KOPT-K1 (cell line): ENCODE measurements around the gene GP9.

Experiments used
- H3K27ac ChIP-seq: fragments of 200-600 bp; sonication (generic); 2 replicates; pipeline ENCODE4 v1.5.1; 2016; ENCODE audit warnings: antibody characterized with exemption, mild to moderate bottlenecking, low read depth, low read length; ENCODE audit not compliant: poor library complexity, severe bottlenecking
- H3K36me3 ChIP-seq: fragments of 200-600 bp; sonication (generic); 2 replicates; pipeline ENCODE4 v1.5.1; 2017; ENCODE audit warnings: antibody characterized with exemption, mild to moderate bottlenecking, low read length, moderate library complexity; ENCODE audit not compliant: insufficient read depth
- H3K9me3 ChIP-seq: fragments of 200-600 bp; sonication (generic); 2 replicates; pipeline ENCODE4 v1.5.1; 2017; ENCODE audit warnings: antibody characterized with exemption, low read length, mild to moderate bottlenecking; ENCODE audit not compliant: insufficient read depth, poor library complexity, severe bottlenecking

Gene GP9

DNA sequence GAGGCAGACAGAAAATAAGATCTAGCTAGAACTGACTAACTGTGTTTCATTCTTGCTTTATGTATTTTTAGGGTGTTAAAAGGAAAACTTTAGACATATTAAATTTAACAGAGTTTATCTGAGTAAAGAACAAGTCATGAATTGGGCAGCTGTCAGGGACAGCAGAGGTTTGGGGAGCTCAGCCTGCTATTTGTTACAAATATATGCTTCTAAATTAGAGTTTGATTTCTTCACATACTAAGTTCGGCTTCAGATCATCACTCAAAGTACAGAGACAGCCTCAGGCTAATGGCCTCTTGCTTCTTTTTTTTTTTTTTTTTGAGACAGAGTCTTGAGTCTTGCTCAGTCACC, 37.6 kb upstream of the GP9 start:
- H3K36me3 ChIP-seq, result no peaks in the 10 kb centered on the region
- no peaks in the 10 kb centered on the region for H3K9me3 ChIP-seq
- H3K27ac ChIP-seq, result no peak overlapping the region

DNA sequence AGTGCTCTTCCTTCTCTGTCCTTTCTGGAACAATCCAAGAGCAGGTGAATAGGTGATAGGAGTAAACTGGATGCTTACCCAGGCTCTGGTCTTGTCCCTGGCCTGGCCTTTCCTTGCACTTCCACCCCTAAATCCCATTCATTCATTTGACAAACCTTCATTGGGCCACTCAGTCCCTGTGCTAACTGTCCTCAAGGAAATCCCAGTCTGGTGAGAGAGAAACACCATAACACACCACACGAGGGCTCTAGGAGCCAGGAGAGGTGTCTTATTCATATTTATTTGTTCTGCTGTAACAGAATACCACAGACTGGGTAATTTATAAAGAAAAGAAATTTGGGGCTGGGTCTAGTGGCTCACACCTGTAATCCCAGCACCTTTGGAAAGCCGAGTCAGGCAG, 36.7 kb upstream of the GP9 start:
- Histone ChIP-seq H3K36me3 (no peaks in the 10 kb centered on the region), H3K9me3 (no peaks in the 10 kb centered on the region), H3K27ac (no peak overlapping the region)

DNA sequence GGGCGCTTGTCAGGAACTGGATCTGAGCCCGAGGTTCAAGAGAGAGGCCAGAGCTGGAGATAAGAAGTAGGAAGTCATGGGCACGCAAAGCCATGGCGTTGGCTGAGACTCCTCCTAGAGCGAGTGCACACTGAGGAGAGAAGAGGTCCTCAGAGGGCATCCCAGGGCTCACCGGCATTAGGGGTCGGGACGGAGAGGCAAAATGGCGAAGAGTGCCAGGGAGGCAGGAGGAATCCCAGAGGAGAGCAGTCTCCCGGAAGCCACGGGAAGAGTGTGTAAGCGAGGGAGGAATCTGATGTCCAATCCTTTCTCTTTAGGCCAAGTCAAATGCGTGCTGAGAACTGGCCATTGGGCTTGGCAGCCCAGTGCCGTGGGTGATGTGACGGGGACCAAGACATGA, 35.5 kb upstream of the GP9 start:
- H3K36me3 ChIP-seq, result no peaks in the 10 kb centered on the region
- H3K9me3 ChIP-seq, result no peaks in the 10 kb centered on the region
- no peak overlapping the region for H3K27ac ChIP-seq

DNA sequence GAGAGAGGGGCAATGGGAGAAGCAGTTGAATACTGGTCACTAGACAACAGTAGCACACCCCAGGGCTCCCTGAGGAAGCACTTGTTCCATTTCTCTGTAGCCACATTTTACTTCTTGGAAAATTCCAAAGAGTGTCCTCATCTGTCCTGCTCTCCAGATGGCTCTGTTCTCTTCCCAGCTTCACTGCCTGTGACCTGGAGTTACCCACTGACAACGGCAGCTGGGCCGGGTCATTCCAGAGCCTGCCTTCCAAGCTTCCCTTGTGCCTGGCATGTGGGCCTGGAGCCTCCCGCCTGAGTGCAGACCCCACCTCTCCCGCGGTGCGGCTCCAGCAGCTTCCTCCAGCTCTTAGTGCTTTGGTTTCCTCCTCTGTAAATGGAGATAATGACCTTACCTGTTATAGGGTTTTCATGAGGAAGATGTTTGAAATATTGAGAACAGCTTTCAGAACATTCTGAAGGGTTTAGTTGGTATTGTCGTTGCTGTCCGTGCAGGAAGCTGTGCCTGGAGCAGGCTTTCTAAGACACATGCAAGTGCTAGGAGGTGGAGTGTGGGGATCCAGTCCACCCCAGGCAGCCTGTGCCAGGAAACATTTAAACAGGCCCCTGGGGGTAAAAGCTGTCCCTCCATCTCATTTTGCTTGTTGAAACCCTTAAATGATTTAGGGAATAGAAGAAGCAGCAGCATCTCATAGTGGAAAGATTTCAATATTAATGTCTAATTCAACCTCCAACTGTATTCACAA, 34.7 kb upstream of the GP9 start:
- H3K9me3 ChIP-seq, result peaks cover 4% of the 10 kb centered on the region
- no peak overlapping the region for H3K27ac ChIP-seq
- H3K36me3 ChIP-seq, result no peaks in the 10 kb centered on the region

DNA sequence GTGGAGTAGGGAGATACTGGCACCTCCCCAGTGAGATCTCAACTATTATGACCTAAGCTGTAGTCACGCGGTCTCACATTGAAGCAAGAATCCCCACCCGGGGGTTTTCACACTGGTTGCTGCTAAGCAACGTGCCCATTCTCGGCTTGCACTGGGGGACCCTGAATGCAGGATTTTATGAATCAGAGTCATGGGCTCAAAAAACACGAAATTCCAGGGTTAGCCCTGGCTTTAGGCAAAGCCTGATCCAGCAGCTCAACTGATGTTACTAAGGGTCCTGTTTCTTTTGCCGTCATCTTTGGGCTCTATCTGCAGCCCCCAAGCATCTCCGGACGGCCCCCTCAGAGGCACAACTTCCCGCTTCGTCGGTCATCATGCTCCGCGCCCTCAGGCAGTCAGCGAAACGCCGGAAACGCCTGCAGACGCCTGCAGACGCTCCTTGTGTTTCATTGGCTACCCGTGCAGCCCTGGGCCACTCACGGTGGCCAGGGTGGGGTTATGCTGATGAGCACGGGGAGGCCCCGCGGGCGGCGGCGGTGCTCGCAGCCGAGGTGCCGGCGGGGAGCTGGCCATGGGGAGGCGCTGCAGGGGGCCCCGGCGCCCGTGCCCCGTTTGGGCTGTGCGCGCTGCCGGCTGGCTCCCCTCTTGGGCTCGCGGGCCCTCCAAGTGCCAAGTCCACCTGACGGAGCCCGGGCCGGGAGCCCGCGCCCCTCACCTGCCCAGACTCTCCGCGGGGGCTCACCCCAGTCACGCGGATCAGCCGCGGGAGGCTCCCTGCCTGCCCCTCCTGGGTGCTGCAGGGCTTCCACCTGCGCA, 33.6 kb upstream of the GP9 start:
- Histone ChIP-seq H3K27ac (peak overlapping the region; percentile 62), H3K9me3 (peaks cover 4% of the 10 kb centered on the region), H3K36me3 (no peaks in the 10 kb centered on the region)

DNA sequence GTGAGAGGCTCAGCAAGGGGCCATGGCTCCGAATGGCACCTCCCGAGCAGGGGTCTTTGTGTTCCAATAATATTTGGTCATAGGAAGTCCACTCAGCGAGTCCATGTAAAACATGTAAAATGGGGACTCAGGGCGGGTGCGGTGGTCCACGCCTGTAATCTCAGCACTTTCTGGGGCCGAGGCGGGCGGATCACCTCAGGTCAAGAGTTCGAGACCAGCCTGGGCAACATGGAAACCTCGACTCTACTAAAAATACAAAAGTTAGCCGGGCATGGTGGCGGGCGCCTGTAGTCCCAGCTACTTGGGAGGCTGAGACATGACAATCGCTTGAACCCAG, 33.1 kb upstream of the GP9 start:
- Histone ChIP-seq H3K36me3 (no peaks in the 10 kb centered on the region), H3K27ac (peak overlapping the region; percentile 62), H3K9me3 (peaks cover 4% of the 10 kb centered on the region)

DNA sequence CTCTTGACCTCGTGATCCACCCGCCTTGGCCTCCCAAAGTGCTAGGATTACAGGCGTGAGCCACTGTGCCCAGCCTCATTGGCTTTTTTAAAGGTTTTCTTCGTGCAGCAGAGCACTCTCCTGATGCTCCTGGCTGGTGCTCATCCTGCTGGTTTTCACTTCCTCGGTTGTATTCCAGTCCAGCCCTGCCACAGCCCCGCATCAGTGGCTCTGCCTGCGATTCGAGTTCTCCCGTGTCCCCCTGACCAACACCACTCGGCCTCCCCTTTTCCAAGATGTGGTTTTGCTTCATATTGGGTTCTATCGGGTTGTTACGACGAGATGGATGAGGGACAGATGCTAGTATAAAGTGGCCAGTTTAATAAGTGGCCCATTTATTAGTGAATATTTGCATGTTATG, 31.7 kb upstream of the GP9 start:
- peaks cover 4% of the 10 kb centered on the region for H3K9me3 ChIP-seq

DNA sequence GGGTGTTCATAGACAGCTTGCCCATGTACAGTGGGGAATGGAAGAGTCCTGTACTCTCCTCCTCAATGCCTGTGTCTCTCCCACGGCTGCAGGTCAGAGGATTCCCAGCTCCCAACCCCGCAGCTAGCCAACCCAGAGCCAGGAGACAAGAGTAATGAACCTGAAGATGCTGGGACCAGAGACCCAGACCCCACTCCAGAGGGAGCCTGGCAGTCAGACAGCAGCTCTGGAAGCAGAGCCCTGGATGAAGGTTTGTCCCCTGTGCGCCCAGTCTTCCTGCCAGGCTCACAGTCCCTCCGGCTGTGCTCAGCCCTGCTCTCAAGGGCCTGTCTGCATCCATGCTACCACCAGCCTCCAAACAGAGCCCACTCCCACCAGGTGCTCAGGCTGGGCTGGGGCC, 30.0 kb upstream of the GP9 start:
- Histone ChIP-seq H3K36me3 (no peaks in the 10 kb centered on the region), H3K9me3 (peaks cover 4% of the 10 kb centered on the region)

More for the DNA sequence above, 31.7 kb upstream of the GP9 start:
- Histone ChIP-seq H3K27ac (no peak overlapping the region), H3K36me3 (no peaks in the 10 kb centered on the region)

DNA sequence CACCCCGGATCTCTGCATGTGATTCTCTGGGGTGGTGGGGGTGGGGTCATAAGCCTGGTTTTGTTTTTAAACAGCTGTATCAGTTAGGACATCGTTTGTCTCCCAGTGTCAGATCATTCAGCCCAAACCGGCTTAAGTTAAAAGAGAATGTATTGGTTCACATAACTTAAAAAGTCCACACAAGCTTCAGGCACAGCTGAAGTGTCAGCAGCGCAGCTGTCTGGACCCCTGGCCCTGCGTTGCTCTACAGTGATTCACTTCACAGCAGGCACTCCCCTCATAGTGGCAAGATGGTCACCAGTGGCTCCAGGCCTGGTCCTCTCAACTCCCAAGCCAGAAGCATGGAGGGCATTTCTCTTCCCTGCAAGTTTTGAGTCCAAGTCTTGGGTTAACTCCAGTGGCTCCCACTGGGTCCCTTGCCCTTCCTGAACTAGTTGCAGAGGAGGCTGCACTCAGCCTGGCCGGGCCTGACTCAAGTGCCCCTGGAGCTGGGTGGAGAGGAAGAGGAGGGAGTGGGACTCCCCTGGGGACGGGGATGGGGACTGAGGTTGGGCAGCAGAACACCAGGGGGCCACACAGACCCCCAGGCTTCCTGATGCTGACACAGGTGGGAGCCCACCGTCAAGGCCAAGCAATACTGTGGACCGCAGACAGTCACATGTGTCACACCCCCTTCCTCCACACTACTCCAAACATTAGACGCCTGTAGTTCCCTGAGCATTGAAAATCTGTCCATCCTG, 28.9 kb upstream of the GP9 start:
- no peak overlapping the region for H3K27ac ChIP-seq
- peaks cover 4% of the 10 kb centered on the region for H3K9me3 ChIP-seq
- no peaks in the 10 kb centered on the region for H3K36me3 ChIP-seq

More for the DNA sequence above, 30.0 kb upstream of the GP9 start:
- no peak overlapping the region for H3K27ac ChIP-seq

DNA sequence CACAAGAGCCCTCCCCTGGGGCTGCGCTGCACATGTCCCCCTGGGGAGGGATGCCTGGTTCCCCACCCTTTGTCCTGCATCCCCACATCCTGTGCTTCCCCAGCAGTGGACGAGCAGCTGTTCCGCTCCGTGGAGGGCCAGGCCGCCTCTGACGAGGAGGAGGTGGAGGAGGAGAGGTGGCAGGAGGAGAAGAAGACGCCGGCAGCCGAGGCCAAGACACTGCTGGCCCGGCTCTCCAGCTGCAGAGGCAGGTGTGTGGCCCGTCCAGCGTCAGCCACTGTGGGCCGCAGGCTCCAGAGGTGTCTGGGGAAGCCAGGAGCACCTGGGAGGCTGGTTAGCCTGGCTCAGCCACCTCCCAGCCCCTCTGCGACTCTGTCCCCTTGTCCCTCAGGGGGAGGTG, 27.9 kb upstream of the GP9 start:
- Histone ChIP-seq H3K27ac (no peak overlapping the region), H3K9me3 (peaks cover 4% of the 10 kb centered on the region), H3K36me3 (no peaks in the 10 kb centered on the region)

DNA sequence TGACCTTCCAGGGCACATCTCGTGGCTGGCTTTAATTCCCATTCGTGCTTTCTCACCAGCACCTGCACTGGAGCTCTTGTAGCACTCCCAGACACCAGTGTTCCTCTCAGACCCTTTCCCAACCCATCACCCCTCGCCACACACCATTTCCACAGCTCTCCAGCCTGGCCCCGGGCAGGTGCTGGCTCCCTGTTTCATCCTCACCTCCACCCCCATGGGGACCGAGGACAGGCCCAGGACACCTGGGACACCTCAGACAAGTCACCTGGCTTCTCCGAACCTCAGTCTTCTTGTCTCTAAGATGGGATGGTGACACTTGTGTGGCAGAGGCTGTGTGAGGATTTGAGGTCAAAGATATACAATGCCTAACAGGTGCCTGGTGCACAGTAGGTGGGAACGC, 27.4 kb upstream of the GP9 start:
- Histone ChIP-seq H3K9me3 (peaks cover 4% of the 10 kb centered on the region), H3K27ac (no peak overlapping the region), H3K36me3 (no peaks in the 10 kb centered on the region)

DNA sequence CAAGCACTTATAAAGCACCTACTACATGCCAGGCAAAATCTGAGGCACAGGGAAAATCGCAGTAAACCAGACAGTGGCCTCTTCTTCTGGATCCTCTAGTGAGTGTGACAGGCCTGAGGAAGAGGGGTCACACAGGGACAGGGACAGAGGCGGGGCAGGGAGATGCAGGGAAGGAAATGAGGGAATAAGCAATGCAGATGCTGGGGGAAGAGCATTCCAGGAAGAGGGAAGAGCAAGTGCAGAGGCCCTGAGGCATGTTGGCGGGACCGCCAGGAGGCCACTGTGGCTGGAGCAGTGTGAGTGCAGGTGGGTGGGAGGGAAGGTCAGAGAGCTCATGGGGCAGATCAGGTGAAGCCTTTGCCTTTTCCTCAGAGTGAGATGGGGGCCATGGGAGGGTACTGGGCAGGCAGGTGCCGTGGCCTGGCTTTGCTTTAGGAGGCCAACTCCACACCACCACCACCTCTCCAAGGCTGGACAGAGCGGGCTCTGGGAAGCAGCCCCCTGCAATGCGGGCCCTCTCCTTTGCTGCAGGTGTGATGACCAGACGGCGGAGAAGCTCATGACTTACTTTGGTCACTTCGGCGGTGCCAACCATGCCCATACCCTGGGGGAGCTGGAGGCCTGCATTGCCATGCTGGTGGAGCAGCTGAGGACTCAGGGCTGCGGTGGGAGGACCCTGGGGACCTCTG, 26.8 kb upstream of the GP9 start:
- Histone ChIP-seq H3K9me3 (peaks cover 4% of the 10 kb centered on the region), H3K27ac (no peak overlapping the region), H3K36me3 (no peaks in the 10 kb centered on the region)

DNA sequence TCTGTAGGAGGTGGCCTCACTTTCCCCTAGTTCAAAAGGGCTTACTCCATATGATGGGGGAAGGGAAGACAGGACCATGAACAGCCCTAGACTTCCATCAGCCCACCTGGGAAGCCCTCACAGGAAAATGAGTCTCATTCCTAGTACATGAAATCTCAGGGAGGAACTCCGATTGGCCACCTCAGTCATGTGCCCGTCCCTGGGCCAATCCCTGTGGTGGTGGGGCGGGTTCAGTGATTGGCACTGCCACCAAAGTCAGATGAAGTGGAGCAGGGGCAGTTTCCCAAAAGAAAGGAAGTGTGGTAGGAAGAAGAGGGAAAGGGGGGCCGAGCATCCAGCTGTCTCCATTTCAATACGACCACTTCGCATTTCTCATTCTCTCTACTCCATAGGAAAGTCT, 25.9 kb upstream of the GP9 start:
- Histone ChIP-seq H3K9me3 (peaks cover 4% of the 10 kb centered on the region), H3K27ac (no peak overlapping the region), H3K36me3 (no peaks in the 10 kb centered on the region)

DNA sequence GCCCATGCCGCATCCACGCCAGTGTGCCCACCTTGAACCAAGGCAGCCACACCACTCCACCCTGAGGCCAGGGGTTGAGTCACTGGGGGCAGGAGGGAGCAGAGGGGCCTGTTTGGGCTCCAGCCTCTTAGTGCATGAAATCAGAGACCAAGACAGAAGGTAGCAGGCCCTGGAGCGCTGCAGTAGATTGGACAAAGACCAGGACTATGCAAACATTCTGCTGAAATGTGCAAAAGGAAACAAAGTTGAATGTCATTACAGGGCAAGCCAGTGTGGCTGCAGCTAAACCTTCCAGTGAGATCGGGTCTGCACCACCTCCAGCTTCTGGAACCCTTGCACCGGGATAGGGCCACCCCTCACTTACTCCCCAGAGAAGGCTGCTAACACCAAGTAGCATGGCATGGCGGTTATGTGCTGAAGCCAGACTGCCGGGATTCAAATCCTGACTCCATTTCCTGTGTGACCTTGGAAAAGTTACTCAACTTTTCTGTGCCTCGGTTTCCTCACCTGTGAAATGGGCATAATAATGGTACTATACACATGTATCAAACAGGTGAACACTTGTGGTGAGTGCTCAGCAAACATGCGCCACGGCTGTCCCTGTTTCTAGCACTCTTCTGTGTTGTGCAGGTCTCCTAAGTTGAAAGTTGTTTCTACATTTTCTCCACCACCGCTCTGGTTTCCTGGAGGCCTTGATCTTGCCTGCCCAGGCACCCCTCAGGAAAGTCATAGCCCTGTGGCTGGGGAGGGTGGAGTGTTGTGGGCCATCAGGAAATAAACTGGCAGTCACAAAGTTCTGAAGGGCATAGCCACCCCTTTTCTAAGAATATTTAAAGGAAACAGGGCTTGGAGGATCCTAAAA, 25.0 kb upstream of the GP9 start:
- no peaks in the 10 kb centered on the region for H3K9me3 ChIP-seq
- no peaks in the 10 kb centered on the region for H3K36me3 ChIP-seq
- H3K27ac ChIP-seq, result peak overlapping the region; percentile 37
